Endothelial cell (in vitro differentiated cells): ENCODE results near the gene CD151. TPM values are rescaled to one million over a fixed set of nuclear protein-coding genes. Genes with fewer than 3 reads are reported as not detected.

Experiments
- DNase-seq: peaks from one replicate; pipeline ENCODE4 v3.0.0; 2021; ENCODE audit warnings: low spot score
- H3K27ac Mint-ChIP-seq: one replicate; pipeline ENCODE4 v1.8.0; 2021; ENCODE audit warnings: mixed read lengths, inconsistent platforms; ENCODE audit not compliant: unreplicated experiment
- H3K27me3 Mint-ChIP-seq: one replicate; pipeline ENCODE4 v1.8.0; 2021; ENCODE audit warnings: mild to moderate bottlenecking, moderate library complexity, mixed read lengths, inconsistent platforms; ENCODE audit not compliant: unreplicated experiment
- H3K36me3 Mint-ChIP-seq: one replicate; pipeline ENCODE4 v1.8.0; 2021; ENCODE audit warnings: mild to moderate bottlenecking, low read depth, mixed read lengths, inconsistent platforms; ENCODE audit not compliant: unreplicated experiment
- H3K4me1 Mint-ChIP-seq: one replicate; pipeline ENCODE4 v1.8.0; 2021; ENCODE audit warnings: mild to moderate bottlenecking, mixed read lengths, inconsistent platforms; ENCODE audit not compliant: unreplicated experiment
- H3K4me3 Mint-ChIP-seq: one replicate; pipeline ENCODE4 v1.8.0; 2021; ENCODE audit warnings: mild to moderate bottlenecking, mixed read lengths, inconsistent platforms; ENCODE audit not compliant: unreplicated experiment
- H3K9me3 Mint-ChIP-seq: one replicate; pipeline ENCODE4 v1.8.0; 2021; ENCODE audit warnings: mixed read lengths, inconsistent platforms; ENCODE audit not compliant: unreplicated experiment
- total RNA-seq: library from RNA; stranded (reverse); fragmentation: NEBNext Ultra II Directional; extraction: Animal tissue kit (Norgen Biotek cat#: 25700); gene quantifications from one replicate; pipeline ENCODE4 v1.2.1, GENCODE V29; 2021; ENCODE audit not compliant: unreplicated experiment
- TF ChIP-seq, protein P1 (sequence below): fragments of 200-600 bp; sonication (generic); IDR thresholded peaks from one replicate; pipeline ENCODE4 v1.5.0; 2021; ENCODE audit warnings: antibody characterized with exemption; ENCODE audit not compliant: unreplicated experiment

CD151 gene
- total RNA-seq, 1 donor from 2014 or later: 49.6 TPM

GRCh38 chr11:869399-870126 lies 36.8 kb downstream of the CD151 start:
- DNase-seq: no peak
- H3K9me3 Mint-ChIP-seq: no peaks in the 10 kb centered on the region
- no peak overlapping the region for H3K27ac Mint-ChIP-seq
- H3K27me3 Mint-ChIP-seq: peaks cover 18% of the 10 kb centered on the region
- TF ChIP-seq, protein P1, sequence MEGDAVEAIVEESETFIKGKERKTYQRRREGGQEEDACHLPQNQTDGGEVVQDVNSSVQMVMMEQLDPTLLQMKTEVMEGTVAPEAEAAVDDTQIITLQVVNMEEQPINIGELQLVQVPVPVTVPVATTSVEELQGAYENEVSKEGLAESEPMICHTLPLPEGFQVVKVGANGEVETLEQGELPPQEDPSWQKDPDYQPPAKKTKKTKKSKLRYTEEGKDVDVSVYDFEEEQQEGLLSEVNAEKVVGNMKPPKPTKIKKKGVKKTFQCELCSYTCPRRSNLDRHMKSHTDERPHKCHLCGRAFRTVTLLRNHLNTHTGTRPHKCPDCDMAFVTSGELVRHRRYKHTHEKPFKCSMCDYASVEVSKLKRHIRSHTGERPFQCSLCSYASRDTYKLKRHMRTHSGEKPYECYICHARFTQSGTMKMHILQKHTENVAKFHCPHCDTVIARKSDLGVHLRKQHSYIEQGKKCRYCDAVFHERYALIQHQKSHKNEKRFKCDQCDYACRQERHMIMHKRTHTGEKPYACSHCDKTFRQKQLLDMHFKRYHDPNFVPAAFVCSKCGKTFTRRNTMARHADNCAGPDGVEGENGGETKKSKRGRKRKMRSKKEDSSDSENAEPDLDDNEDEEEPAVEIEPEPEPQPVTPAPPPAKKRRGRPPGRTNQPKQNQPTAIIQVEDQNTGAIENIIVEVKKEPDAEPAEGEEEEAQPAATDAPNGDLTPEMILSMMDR: no peak
- H3K4me1 Mint-ChIP-seq: no peaks in the 10 kb centered on the region
- H3K4me3 Mint-ChIP-seq: no peak overlapping the region
- H3K36me3 Mint-ChIP-seq: peaks cover 5% of the 10 kb centered on the region

DNA sequence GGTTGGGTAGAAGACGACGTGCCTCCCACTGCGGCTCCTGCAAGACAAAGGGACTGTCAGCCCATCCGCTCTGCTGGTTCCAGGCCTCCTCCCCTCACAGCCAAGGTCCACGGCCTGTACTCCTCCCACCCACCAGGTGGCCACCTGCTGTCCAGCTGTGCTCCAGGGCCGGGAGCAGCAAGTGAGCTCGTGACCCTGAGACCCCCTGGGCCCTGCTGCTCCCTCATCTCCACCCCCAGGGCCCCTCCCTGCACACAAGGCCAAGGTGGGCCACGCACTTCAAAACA lies 37.3 kb downstream of the CD151 start:
- no peak overlapping the region for H3K4me3 Mint-ChIP-seq
- H3K27ac Mint-ChIP-seq: no peak overlapping the region
- TF ChIP-seq, protein P1: no peak
- H3K27me3 Mint-ChIP-seq: peaks cover 14% of the 10 kb centered on the region
- peaks cover 5% of the 10 kb centered on the region for H3K36me3 Mint-ChIP-seq
- H3K4me1 Mint-ChIP-seq: no peaks in the 10 kb centered on the region
- DNase-seq: peak; percentile 38
- no peaks in the 10 kb centered on the region for H3K9me3 Mint-ChIP-seq

DNA sequence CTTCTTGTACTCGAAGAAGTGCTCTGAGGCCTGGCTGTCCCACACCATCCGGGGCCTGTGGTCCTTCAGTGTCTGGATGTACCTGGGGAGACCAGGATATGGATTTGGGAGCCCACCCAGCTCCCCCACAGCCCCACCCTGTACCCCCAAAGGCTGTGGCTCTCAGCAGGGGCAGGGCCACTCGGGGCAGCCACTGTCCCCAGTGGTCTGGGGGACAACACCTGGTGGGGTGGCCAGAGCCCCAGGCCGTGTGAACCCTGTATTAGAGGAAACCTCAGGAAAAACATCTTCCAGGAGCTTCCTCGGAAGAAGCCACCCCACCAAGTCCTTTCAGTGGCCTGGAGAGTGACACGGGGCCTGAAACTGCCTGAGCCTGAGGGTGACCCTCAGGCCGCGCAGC lies 37.7 kb downstream of the CD151 start:
- no peaks in the 10 kb centered on the region for H3K9me3 Mint-ChIP-seq
- no peak for DNase-seq
- peaks cover 14% of the 10 kb centered on the region for H3K27me3 Mint-ChIP-seq
- H3K27ac Mint-ChIP-seq: no peak overlapping the region
- no peaks in the 10 kb centered on the region for H3K4me1 Mint-ChIP-seq
- TF ChIP-seq, protein P1: no peak
- H3K36me3 Mint-ChIP-seq: peaks cover 7% of the 10 kb centered on the region
- no peak overlapping the region for H3K4me3 Mint-ChIP-seq

DNA sequence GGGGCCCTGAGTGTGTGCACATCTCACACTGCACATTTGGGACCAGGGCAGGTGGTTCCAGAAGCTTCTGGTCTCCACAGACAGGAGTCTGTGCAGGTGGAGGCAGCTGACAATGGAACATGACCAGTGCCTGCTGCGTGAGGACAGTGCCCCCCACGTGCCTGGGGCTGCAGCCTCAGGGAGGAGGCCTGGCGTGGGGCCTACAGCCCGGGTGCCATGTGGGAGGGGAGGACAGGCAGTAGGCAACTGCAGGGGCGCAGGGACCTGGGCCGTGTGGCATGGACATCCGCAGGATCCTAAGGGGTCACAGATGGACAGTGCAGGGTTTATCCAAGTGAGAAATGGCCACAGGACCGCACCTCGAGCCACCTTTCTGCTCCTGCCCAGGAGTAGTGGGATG lies 38.7 kb downstream of the CD151 start:
- Mint-ChIP-seq H3K9me3 (no peaks in the 10 kb centered on the region), H3K4me3 (no peak overlapping the region), H3K27ac (no peak overlapping the region), H3K4me1 (no peaks in the 10 kb centered on the region), H3K27me3 (peaks cover 14% of the 10 kb centered on the region), H3K36me3 (peaks cover 14% of the 10 kb centered on the region)
- DNase-seq: no peak
- TF ChIP-seq, protein P1: no peak

DNA sequence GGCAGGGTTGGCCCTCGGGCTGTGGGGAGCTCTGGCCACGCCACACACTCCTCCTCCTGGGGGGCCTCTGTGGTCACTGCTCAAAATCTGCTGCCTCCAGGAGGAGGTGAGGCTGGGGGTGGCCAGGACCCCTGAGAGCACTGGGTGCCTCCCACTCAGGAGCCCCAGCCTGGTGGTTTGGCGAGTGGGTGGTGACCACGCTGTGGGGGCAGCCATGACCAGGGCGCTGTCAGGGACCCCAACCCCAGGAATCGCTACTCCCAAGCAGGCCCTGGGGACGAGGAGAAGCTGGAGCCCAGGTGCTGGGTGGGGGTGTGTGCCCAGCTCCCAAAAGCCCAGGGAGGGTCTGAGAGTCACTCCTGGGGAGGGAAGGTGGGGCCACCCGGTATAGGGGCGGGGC lies 40.0 kb downstream of the CD151 start:
- H3K4me1 Mint-ChIP-seq: no peaks in the 10 kb centered on the region
- TF ChIP-seq, protein P1: no peak
- H3K27me3 Mint-ChIP-seq: peaks cover 11% of the 10 kb centered on the region
- H3K36me3 Mint-ChIP-seq: peaks cover 14% of the 10 kb centered on the region
- H3K9me3 Mint-ChIP-seq: no peaks in the 10 kb centered on the region
- no peak for DNase-seq
- H3K27ac Mint-ChIP-seq: no peak overlapping the region
- H3K4me3 Mint-ChIP-seq: no peak overlapping the region
